HG03045 (cell line): ENCODE results near the gene TTLL5.
"Not testable (repeated sequence)": the region's sequence is repeated elsewhere in the genome, so short reads cannot be mapped to it uniquely, and the experiment has no call there.

Experiments used
- ATAC-seq: cut with Tn5 transposase; IDR thresholded peaks from one replicate; pipeline ENCODE4 v1.9.1; 2021; ENCODE audit warnings: mild to moderate bottlenecking, moderate library complexity; ENCODE audit not compliant: unreplicated experiment

The TTLL5 gene

GRCh38 chr14:75831455-75831854 is 170.4 kb downstream of the TTLL5 start:
- no peak for ATAC-seq

- ATAC-seq, result no peak
Observed at GRCh38 chr14:75831952-75832351, 170.9 kb downstream of the TTLL5 start.

GRCh38 chr14:75832621-75833297 is 171.7 kb downstream of the TTLL5 start:
- ATAC-seq, result no peak

- ATAC-seq, result no peak
Observed at GRCh38 chr14:75833326-75834020, 172.4 kb downstream of the TTLL5 start.

GRCh38 chr14:75835156-75835725 is 174.2 kb downstream of the TTLL5 start:
- ATAC-seq, result no peak

- ATAC-seq, result no peak
Observed at GRCh38 chr14:75835737-75836136, 174.7 kb downstream of the TTLL5 start.

GRCh38 chr14:75837151-75837787 is 176.2 kb downstream of the TTLL5 start:
- no peak for ATAC-seq

- ATAC-seq, result no peak
Observed at GRCh38 chr14:75840911-75841310, 179.9 kb downstream of the TTLL5 start.

- ATAC-seq, result no peak
Observed at GRCh38 chr14:75842551-75842950, 181.5 kb downstream of the TTLL5 start.

- ATAC-seq, result no peak
Observed at GRCh38 chr14:75844486-75844885, 183.4 kb downstream of the TTLL5 start.

- no peak for ATAC-seq
Observed at GRCh38 chr14:75845136-75845804, 184.2 kb downstream of the TTLL5 start.

GRCh38 chr14:75846694-75847093 is 185.6 kb downstream of the TTLL5 start:
- not testable (repeated sequence) for ATAC-seq

GRCh38 chr14:75847584-75847983 is 186.5 kb downstream of the TTLL5 start:
- ATAC-seq, result no peak

- ATAC-seq, result no peak
Observed at GRCh38 chr14:75848167-75848913, 187.3 kb downstream of the TTLL5 start.

GRCh38 chr14:75849300-75849895 is 188.4 kb downstream of the TTLL5 start:
- ATAC-seq, result no peak

GRCh38 chr14:75851574-75851866 is 190.5 kb downstream of the TTLL5 start:
- ATAC-seq, result no peak

GRCh38 chr14:75854111-75854799 is 193.2 kb downstream of the TTLL5 start:
- ATAC-seq, result no peak

GRCh38 chr14:75857199-75857598 is 196.2 kb downstream of the TTLL5 start:
- no peak for ATAC-seq

- ATAC-seq, result no peak
Observed at GRCh38 chr14:75858362-75858761, 197.3 kb downstream of the TTLL5 start.

GRCh38 chr14:75859746-75860145 is 198.7 kb downstream of the TTLL5 start:
- ATAC-seq, result no peak
